Motor neuron (in vitro differentiated cells): ENCODE measurements around the gene PARD3B. TPM values are rescaled to one million over a fixed set of nuclear protein-coding genes. Genes with fewer than 3 reads are reported as not detected.

ENCODE experiments used
- ATAC-seq, 8 experiments: fragments of 200-7000 bp; cut with Tn5 transposase; replicated peaks in 6 of 8; 2 replicates each; pipeline ENCODE4 v1.8.0; 2021; ENCODE audit warnings: mild to moderate bottlenecking in 8 of 8, moderate library complexity in 8 of 8
- H3K27ac ChIP-seq, 2 donors: fragments of 250-450 bp; sonication (Bioruptor Pico); 2 replicates each; pipeline ENCODE4 v1.9.0; 2021; ENCODE audit warnings: antibody characterized with exemption in 2 of 2, mild to moderate bottlenecking in 2 of 2, moderate library complexity in 1 of 2
- H3K4me1 ChIP-seq, 2 donors: fragments of 250-450 bp; sonication (Bioruptor Pico); replicated peaks in 1 of 2; 2 replicates each; pipeline ENCODE4 v1.6.1; 2021; ENCODE audit warnings: antibody characterized with exemption in 2 of 2, mild to moderate bottlenecking in 2 of 2, moderate library complexity in 1 of 2
- H3K4me3 ChIP-seq, 5 donors: fragments of 250-450 bp; sonication (Bioruptor Pico); 2 replicates each; pipeline ENCODE4 v1.9.0; 2021; ENCODE audit warnings: antibody characterized with exemption in 5 of 5, mild to moderate bottlenecking in 5 of 5, moderate library complexity in 4 of 5
- WGBS, 10 experiments: fragments of 450-650 bp; shearing (Covaris generic); methylation state at CpG; one replicate each; pipeline ENCODE4 v1.0.0; 2022; 5-methylcytosine and 5-hydroxymethylcytosine counted together
- in situ Hi-C, 9 experiments: fragments of 400-800 bp; cut with MboI; loops; one replicate each; pipeline ENCODE4 v1.15.0; 2021; ENCODE audit warnings: low sequenced_read_pairs in 9 of 9, low pct_unique_long_range_greater_than_20kb in 2 of 9; ENCODE audit not compliant: unreplicated experiment in 9 of 9
- total RNA-seq, 8 experiments: library from RNA; unstranded; fragments of 300-600 nt; gene quantifications; 2 replicates each; pipeline versions ENCODE4 v1.2.3 to v1.2.4, GENCODE V29; 2022

PARD3B gene
- total RNA-seq, 8 experiments from 2014 or later: 3.1 to 24.3 (median 10.4) TPM

- no peak for ATAC-seq
- H3K4me3 ChIP-seq: no peak overlapping the region
- no peak overlapping the region for H3K27ac ChIP-seq
- H3K4me1 ChIP-seq: peaks cover 4 to 12% of the 10 kb centered on the region in 2 donors
- in situ Hi-C loops: no loop called here
- WGBS, 10 experiments: 70 to 92% (median 81%) methylated on average over 2 to 11 of the region's 18 CpGs; no CpG with 5 or more reads in 2 of the 10 experiments
These were observed 1011.7 kb downstream of the PARD3B start for GRCh38 chr2:205556841-205557539.

GRCh38 chr2:205557873-205558272 is 1012.6 kb downstream of the PARD3B start:
- in situ Hi-C loops: no loop called here
- Histone ChIP-seq H3K27ac (no peak overlapping the region), H3K4me3 (no peak overlapping the region), H3K4me1 (peaks cover 4 to 12% of the 10 kb centered on the region in 2 donors)
- ATAC-seq: no peak
- WGBS, 10 experiments: 68 to 100% (median 100%) methylated on average over 1 to 4 of the region's 4 CpGs; no CpG with 5 or more reads in 5 of the 10 experiments

- Histone ChIP-seq H3K4me3 (no peak overlapping the region), H3K4me1 (peaks cover 0 to 7% of the 10 kb centered on the region in 2 donors), H3K27ac (no peak overlapping the region)
- ATAC-seq: no peak
- in situ Hi-C loops: no loop called here
- WGBS, 10 experiments: 80 to 100% (median 98%) methylated on average over 1 to 6 of the region's 6 CpGs; no CpG with 5 or more reads in 5 of the 10 experiments
These were observed 1016.2 kb downstream of the PARD3B start for GRCh38 chr2:205561441-205561840.

- H3K27ac ChIP-seq: no peak overlapping the region
- in situ Hi-C loops: no loop called here
- 0 to 90% (median 65%) methylated on average over 1 to 2 of the region's 2 CpGs; no CpG with 5 or more reads in 5 of the 10 experiments for WGBS, 10 experiments
- no peak overlapping the region for H3K4me3 ChIP-seq
- peaks cover 0 to 7% of the 10 kb centered on the region in 2 donors for H3K4me1 ChIP-seq
- no peak for ATAC-seq
These were observed 1018.4 kb downstream of the PARD3B start for GRCh38 chr2:205563646-205564045.

GRCh38 chr2:205564346-205565141 is 1019.3 kb downstream of the PARD3B start:
- no peak for ATAC-seq
- Histone ChIP-seq H3K4me1 (peaks cover 0 to 7% of the 10 kb centered on the region in 2 donors), H3K27ac (no peak overlapping the region), H3K4me3 (no peak overlapping the region)
- WGBS, 10 experiments: 24 to 100% (median 85%) methylated on average over 1 to 8 of the region's 10 CpGs; no CpG with 5 or more reads in 3 of the 10 experiments
- in situ Hi-C loops: no loop called here

- in situ Hi-C loops: no loop called here
- no peak overlapping the region for H3K4me3 ChIP-seq
- no peak for ATAC-seq
- 17 to 100% (median 100%) methylated on average over 1 to 2 of the region's 2 CpGs; no CpG with 5 or more reads in 2 of the 10 experiments for WGBS, 10 experiments
- peaks cover 0 to 6% of the 10 kb centered on the region in 2 donors for H3K4me1 ChIP-seq
- H3K27ac ChIP-seq: no peak overlapping the region
These were observed 1019.9 kb downstream of the PARD3B start for GRCh38 chr2:205565142-205565522.

- ATAC-seq: peak in 5 of 8 experiments; percentile 31 to 75 (median 59)
- Histone ChIP-seq H3K27ac (no peak overlapping the region), H3K4me1 (no peaks in the 10 kb centered on the region), H3K4me3 (no peak overlapping the region)
- in situ Hi-C loops: no loop called here
- WGBS, 10 experiments: 0 to 72% (median 50%) methylated on average over 1 to 6 of the region's 6 CpGs; no CpG with 5 or more reads in 1 of the 10 experiments
These were observed 1021.4 kb downstream of the PARD3B start for GRCh38 chr2:205566606-205567168.

- H3K27ac ChIP-seq: no peak overlapping the region
- in situ Hi-C loops: no loop called here
- H3K4me1 ChIP-seq: no peaks in the 10 kb centered on the region
- no peak overlapping the region for H3K4me3 ChIP-seq
- WGBS, 10 experiments: 81 to 100% (median 95%) methylated on average over 1 to 5 of the region's 5 CpGs; no CpG with 5 or more reads in 4 of the 10 experiments
- no peak for ATAC-seq
These were observed 1023.3 kb downstream of the PARD3B start for GRCh38 chr2:205568620-205569019.

GRCh38 chr2:205570648-205571047 is 1025.4 kb downstream of the PARD3B start:
- WGBS, 10 experiments: 88 to 100% (median 100%) methylated on average over 1 to 6 of the region's 6 CpGs

GRCh38 chr2:205571360-205571959 is 1026.2 kb downstream of the PARD3B start:
- ATAC-seq: no peak
- in situ Hi-C loops: no loop called here
- no peaks in the 10 kb centered on the region for H3K4me1 ChIP-seq
- H3K27ac ChIP-seq: no peak overlapping the region
- H3K4me3 ChIP-seq: no peak overlapping the region
- 34 to 93% (median 82%) methylated on average over 2 to 5 of the region's 5 CpGs; no CpG with 5 or more reads in 1 of the 10 experiments for WGBS, 10 experiments

More at GRCh38 chr2:205570648-205571047, 1025.4 kb downstream of the PARD3B start:
- in situ Hi-C loops: no loop called here
- Histone ChIP-seq H3K4me1 (no peaks in the 10 kb centered on the region), H3K27ac (no peak overlapping the region), H3K4me3 (no peak overlapping the region)
- ATAC-seq: no peak

- no peak overlapping the region for H3K27ac ChIP-seq
- WGBS, 10 experiments: 28 to 100% (median 91%) methylated on average over 1 to 3 of the region's 3 CpGs
- in situ Hi-C loops: no loop called here
- H3K4me3 ChIP-seq: no peak overlapping the region
- ATAC-seq: no peak
- no peaks in the 10 kb centered on the region for H3K4me1 ChIP-seq
These were observed 1028.7 kb downstream of the PARD3B start for GRCh38 chr2:205574001-205574400.

GRCh38 chr2:205579335-205579734 is 1034.1 kb downstream of the PARD3B start:
- 48 to 100% (median 89%) methylated on average over 1 to 5 of the region's 7 CpGs for WGBS, 10 experiments
- H3K4me3 ChIP-seq: no peak overlapping the region
- in situ Hi-C loops: no loop called here
- ATAC-seq: no peak
- H3K4me1 ChIP-seq: no peaks in the 10 kb centered on the region
- no peak overlapping the region for H3K27ac ChIP-seq
